Transverse colon (tissue), 3 donors: ENCODE measurements around the gene SEC31B.

Experiments used
- CTCF ChIP-seq, 5 experiments: fragments of 200-600 bp in 3 of 5; fragments of 450-650 bp in 2 of 5; sonication (generic) in 3 of 5; IDR thresholded peaks; 1 replicate in 2 of 5; 2 replicates in 3 of 5; pipeline ENCODE4 v1.5.1; 2016 to 2017; ENCODE audit warnings: antibody characterized with exemption in 5 of 5, inconsistent platforms in 3 of 5, mild to moderate bottlenecking in 2 of 5, moderate library complexity in 1 of 5
- POLR2A ChIP-seq: fragments of 450-650 bp; IDR thresholded peaks from one replicate; pipeline ENCODE4 v1.6.1; 2016; ENCODE audit warnings: antibody characterized with exemption, mild to moderate bottlenecking, moderate library complexity

DNA sequence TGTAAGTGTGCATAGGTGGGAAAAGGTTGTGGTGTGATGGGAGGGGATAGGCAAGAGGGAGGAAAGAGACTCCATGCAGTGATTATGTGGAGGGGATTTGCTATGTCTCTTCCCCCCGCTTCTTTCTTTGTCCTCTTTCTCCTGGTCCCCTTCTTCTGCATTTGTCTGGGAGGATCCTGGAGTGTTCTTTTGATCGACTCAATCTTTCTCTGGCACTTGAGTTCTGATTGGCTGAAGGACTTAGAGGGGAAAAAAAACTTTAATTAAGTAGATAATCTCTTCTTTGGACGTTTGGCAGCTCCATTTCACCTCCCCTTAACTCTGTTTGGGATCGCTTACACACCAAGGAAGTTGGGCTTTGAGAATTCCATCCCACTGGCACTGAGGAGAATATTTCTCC, 57.0 kb downstream of the SEC31B start, which contains the start of gene WNT8B:
- TF ChIP-seq POLR2A = no peak
- no peak for TF ChIP-seq CTCF (IDR thresholded peaks at IDR 0.05)
